Pulmonary artery endothelial cell (primary cell): ENCODE data around the gene COIL. TPM values are rescaled to one million over a fixed set of nuclear protein-coding genes. Genes with fewer than 3 reads are reported as not detected.
A peak's percentile ranks its signal among the peaks of the same experiment; 100 is the strongest.
"Not testable (repeated sequence)": the region's sequence is repeated elsewhere in the genome, so short reads cannot be mapped to it uniquely, and the experiment has no call there.

Experiments
- DNase-seq: peaks from one replicate; pipeline ENCODE4 v3.0.0-alpha.2; 2011; ENCODE audit warnings: low read depth, low spot score
- total RNA-seq: library from RNA; depleted of rRNA; stranded (reverse); fragments of >200 nt; gene quantifications from 2 replicates; pipeline ENCODE4 v1.2.3, GENCODE V29; 2014

The COIL gene
- total RNA-seq, 1 donor from 2014 or later: 14.7 TPM

DNA sequence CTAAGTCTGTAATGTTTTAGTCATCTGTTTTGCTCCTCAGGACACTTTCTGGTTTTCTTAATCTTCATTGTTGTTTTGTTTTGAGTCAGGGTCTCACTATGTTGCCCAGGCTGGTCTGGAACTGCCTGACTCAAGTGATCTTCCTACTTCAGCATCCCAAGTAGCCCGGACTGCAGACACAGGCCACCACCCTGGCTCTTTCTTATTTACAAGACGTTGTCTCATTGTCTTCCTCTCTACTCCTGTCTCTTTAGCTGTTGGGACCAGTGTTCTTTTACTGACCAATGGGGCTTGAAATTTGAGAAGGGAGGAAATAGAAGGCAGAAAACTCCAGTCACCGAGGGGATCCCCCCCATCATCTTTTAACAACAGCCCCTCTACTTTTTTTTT lies 18.2 kb upstream of the COIL start:
- no peak for DNase-seq

DNA sequence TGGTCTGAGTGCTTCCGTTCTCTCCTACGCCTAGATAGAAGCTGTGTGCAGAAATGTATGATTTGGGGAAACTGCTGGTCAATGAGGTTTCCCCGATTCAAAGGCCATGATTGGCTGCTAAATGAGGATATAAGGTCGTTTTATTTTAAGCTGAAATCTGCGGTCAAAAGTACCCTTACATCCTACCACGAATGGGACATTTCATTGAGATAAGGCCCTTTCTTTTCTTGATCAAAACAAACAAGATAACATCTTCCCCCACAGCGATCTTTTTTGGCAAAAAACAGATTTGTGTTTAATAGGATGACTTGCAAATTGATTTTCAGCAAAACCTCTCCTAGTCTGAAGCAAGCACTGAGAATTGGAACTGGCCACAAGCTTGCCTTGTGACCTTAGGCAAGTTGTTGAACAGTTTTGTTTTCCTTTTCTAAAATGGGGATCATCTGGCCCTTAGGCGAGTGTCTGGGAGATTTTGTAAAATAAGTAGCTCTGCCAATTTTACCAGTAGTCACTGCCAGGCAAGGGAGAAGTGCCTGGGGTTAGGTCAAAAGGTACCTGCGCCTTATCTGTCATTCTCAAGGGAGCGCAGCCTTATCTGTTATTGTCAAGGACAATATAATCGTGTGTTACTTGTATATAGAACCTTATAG lies 17.7 kb upstream of the COIL start:
- no peak for DNase-seq

DNA sequence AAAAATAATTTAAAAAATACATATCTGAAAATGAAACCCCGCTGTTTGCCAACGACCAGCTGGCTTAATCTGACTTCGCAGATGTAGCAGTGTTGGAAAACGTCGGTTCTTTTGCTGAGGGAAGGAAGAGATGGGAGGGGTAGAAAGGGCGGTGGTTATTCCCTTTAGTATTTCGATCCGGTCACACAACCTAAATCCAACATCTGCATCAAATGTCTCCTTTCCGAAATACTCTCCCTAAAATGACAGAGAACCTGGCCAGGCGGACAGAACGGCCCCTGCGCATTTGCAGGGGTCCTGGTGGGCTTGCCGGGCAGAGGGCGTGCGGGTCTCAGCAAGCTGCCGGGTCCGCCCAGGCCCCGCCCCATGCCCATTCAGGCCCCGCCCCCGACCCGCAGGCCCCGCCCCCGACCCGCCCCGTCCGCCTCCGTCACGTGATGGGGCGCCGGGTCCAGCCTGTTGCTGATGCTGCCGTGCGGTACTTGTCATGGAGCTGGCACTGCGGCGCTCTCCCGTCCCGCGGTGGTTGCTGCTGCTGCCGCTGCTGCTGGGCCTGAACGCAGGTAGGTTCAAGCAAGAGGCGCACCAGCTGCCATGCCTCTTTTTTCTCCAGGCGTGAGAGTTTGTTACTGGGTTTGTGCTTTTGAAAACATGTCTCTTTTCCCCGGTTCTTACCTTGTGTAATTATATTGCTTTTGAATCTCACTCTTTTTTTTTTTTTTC lies 17.0 kb upstream of the COIL start, which contains the start of gene SCPEP1:
SCPEP1 (plus strand) TSS at position 459 of the 723 bp plus-strand sequence; CDS start at position 488, 29 bp downstream.
- DNase-seq: peak; percentile 20

DNA sequence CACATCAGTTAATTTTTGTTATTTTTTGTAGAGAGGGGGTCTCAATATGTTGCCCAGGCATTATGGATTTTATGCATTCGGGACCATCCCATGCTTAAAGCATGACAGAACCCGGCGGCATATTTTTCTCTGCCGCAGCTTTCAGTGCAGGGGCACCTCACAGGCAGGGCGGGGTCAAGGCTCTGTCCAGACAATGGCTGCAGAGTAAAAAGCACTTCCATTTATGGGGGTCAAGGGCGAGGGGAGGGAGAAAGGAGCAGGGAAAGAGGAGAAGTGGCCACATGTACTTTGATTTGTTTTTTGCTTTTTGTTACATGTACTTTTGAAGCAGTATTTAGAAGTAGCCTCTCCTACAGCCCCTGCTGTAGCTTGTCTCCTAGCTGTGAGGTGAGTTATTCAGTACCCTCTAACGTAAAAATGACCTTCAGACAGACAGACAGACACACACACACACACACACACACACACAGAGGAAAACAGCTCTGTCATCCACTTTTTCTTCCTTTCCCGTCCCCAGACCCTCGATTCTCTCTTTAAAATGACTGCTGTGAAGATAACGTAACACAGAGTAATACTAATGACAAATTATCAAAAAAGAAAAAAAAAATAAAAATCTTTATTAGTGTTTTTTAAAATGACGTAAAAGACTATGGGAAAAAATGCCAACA lies 16.2 kb upstream of the COIL start:
- no peak for DNase-seq

DNA sequence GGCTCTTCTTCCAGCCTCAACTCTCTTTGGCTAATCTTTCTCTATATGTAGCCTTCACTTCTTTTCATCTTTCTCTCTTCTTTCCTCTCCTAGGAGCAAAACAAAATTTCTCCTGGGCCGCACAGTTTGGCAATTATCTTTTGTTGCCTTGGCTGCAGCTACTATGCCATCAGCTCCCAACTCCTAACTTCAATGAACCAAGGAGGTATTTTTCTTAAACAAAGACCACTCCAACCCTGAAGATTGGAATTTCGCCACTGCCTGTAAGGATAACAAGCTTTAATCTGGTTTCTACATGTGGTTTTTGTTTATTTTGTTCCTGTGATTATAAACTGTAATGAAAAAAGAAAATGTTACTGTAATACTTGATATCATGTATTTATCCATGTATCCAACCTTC lies 14.8 kb upstream of the COIL start:
- DNase-seq: no peak

DNA sequence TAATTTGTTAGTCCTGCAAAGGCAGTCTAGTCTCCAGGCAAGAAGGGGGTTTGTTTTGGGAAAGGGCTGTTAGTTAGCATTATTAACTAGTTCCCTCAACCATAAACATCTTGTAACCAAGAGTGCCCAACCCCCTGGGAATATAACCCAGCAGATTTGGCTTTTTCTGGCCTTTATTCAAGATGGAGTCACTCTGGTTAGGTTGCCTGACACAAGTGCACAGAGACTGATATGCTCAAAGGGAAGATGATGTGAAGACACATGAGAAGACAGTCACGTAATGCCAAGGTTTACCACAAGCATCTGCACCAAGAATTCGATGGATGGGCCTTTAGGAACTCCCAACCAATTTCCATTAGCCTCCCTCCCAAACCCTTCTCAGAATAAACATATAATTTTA lies 13.2 kb upstream of the COIL start:
- no peak for DNase-seq

DNA sequence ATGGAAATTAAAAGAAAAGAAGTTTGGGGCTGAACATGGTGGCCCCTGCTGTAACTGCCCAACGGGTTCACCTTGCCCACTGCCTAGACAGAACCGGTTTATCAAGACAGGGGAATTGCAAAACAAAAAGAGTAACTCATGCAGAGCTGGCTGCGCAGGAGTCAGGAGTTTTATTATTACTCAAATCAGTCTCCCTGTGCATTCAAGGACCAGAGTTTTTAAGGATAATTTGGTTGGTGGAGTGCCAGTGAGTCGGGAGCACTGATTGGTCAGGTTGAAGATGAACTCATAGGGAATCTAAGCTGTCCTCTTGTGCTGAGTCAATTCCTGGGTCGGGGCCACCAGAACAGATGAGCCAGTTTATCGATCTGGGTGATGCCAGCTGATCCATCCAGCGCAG lies 12.7 kb upstream of the COIL start:
- no peak for DNase-seq

DNA sequence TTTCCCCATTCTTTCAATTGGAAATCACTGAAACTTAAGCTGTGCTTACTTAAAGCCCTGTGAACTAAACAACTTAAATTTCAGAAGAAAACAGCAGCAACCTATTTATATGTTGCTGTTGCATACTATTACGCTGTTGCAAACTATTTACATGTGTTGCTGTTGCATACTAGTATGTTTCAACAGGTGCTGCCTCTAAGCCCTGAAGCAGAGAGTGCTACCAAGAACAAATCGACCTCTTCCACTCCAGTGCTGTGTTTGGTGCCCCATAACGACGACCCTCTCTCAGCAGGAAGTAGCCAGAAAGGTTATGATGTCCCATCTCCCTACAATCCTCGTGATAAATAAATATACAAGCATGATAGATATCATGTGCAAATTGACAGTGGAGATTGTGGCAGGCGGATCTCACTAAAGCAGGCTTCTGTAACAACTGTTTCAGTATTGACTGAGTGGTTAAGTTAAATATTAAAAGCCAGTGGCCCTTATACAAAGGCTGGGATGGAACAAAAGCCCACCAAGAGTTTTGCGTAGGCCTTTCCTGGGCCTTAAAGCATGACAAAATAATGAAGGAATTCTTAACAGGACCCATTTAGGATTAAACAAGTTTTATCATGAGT lies 11.4 kb upstream of the COIL start:
- no peak for DNase-seq

DNA sequence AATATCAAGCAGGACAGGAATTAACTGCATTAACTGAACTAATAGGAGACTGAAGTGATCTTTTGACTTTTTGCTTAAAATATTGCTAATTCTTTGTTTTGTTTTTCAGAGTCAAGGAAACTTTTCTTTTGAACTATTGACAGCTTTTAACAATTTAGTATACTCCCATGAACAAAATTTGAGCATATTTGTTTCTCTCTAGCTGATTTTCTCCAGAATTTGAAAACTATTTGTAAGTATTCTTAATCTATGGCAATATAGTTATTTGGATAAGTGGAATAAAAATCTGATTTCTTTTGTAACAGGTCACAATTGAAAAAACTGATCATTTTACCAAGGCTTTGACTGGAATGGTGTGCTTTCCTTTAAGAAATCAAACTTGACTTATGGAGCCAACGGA lies 10.1 kb upstream of the COIL start:
- DNase-seq: no peak

DNA sequence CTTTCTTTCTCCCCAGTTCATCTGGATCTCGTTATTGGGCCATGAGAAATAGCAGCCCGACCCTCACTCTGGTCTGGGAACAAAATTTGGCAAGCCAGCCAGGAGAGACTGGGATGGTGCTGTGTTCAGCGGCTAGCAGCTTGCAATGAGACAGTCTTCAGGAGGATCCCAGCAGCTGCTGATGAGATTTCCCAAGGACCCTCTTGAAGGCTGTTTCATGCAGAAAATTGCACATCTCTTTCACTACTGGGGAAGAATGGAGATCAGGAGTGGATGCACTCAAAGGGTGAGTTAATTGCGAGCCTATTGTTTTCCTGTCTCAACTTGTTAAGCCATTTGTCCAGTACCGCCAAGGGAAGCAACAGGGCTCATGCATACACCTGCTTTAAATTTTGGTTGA lies 5.5 kb upstream of the COIL start:
- DNase-seq: no peak

DNA sequence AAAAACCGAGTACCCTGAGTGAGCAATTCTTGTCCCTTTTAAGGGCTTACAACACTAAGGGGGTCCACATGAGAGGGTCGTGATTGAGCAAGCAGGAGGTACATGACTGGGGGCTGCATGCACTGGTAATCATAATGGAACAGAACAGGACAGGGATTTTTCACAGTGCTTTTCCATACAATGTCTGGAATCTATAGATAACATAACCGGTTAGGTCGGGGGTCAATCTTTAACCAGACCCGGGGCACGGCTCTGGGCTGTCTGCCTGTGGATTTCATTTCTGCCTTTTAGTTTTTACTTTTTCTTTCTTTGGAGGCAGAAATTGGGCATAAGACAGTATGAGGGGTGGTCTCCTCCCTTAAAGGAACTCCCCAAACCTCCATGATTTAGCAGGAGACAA lies 4.8 kb upstream of the COIL start:
- not testable (repeated sequence) for DNase-seq

DNA sequence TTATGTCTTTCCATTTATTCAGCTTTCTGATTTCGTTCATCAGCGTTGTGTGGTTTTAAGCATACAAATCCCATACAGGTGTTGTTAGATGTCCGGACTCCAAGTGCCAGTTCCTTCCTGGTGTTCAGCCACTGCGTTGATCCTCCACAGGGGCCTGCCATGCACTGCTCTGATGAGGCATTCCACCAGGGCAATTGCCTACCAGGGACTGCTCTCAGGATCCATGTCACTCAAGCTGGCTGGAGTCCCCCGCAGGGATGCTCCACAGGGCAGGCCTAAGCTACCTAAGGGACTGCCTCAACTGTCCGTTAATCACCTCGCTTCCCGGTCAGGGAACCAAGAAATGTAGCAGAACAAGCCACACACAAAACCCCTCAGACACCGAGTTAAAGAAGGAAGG lies 4.4 kb upstream of the COIL start:
- not testable (repeated sequence) for DNase-seq

DNA sequence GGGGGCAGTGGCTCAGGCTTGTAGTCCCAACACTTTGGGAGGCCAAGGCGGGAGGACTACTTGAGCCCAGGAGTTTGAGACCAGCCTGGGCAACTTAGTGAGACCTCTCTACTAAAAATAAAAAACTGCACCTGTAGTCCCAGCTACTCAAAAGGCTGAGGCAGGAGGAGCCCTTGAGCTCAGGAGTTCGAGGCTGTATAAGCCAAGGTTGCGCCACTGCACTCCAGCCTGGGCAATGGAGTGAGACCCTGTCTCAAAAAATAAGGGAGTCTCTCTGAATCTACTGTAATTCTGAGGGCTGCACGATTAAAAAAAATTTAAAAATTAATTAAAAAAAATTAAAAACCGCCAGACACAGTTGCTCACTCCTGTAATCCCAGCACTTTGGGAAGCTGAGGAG lies 3.9 kb downstream of the COIL start:
- no peak for DNase-seq

DNA sequence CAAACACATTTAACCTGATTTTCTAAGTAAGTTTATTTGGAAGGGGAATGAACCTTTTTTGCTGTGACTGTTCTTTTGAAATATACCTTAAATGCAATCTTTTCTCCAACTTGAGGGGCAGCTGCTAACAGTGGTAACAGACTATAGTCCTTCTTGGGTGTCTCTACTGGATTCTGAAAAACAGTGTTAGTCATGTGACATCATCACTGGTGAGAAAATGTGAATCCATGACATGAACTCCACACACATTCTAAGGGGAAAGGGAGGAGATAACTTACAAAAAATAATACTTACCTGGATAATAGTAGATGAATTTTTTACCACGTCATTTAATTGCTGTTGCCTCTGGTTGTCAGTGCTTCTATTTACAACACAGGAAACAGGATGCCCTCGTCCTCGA lies 11.3 kb downstream of the COIL start:
- DNase-seq: no peak

DNA sequence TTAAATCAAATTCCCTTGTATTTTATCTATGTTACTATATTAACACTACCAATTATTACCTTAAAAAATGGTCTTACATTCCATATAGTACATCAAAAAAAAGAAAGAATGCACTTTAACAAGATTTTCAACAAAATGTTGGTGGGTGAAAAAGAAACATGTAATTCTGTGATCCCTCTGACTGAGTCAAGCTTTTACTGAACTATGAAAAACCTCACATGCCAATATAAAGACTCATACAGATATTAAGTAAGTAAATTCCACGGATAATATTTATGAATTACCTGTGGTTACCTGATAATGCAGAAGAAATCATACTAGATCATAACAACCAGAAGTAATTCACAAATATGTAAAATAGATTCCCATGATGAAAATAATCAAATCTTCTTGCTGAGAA lies 12.4 kb downstream of the COIL start:
- no peak for DNase-seq

DNA sequence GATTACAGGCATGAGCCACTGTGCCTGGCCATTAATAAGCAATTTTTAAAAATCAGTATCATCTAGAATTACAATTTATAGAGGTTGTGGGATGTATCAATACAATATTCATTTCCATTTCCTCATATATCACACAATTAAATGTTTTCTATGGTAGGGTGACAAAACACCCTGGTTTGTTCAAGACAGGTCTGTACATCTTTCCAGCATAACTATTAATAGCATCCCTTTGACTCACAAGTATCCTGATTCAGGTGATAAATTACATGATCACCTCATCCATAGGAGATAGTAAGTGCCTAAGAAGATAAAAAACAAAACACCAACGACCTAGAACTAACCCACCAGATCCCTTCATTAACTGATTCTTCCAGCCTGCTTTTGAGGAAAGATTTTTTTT lies 13.1 kb downstream of the COIL start:
- no peak for DNase-seq

DNA sequence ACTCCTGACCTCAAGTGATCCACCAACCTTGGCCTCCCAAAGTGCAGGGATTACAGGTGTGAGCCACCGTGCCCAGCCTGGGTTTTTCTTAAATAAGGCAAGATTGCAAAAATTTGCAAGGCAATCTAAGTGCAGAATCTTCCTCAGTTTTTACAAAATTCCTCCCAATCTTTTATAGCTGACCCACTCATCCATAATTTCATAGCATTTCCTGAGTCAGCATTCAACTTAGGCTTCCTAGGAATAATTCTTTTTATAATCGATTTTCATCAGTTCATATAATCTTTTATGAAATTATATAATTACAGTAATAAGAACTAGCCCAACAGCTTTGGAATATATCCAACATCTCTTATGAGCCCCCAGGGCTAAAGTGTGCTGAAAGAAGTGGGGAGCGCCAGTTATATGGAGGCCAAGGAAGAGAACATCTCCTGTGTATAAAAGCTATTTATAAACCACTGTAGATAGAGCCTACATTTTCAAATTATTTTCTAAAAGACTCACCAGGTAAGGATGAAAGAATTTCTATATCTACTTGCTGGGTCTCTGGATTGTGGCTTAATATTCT lies 14.8 kb downstream of the COIL start:
- no peak for DNase-seq

DNA sequence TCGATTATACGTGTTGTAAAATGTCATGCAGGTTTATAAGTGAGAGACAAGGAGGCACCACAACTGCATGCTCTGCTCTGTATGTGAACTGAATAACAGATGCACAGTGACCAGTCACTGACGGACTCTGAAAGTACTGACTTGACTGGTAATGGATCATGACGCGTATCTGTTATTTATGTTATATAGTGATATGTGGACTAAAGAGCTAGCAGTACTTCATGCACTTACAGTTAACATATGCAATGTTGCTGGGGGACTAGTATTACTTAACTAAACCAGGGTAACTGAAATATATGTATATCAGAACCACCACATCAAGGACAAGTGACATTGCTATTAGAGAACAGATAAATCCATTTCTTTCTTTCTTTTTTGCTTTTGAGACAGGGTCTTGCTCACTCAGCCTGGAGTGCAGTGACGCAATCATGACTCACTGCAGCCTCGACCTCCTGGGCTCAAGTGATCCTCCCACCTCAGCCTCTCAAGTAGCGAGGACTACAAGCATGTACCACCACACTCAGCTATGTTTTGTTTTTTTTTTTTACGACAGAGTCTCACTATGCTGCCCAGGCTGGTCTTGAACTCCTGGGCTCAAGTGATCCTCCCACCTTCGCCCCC lies 17.2 kb downstream of the COIL start:
- no peak for DNase-seq

DNA sequence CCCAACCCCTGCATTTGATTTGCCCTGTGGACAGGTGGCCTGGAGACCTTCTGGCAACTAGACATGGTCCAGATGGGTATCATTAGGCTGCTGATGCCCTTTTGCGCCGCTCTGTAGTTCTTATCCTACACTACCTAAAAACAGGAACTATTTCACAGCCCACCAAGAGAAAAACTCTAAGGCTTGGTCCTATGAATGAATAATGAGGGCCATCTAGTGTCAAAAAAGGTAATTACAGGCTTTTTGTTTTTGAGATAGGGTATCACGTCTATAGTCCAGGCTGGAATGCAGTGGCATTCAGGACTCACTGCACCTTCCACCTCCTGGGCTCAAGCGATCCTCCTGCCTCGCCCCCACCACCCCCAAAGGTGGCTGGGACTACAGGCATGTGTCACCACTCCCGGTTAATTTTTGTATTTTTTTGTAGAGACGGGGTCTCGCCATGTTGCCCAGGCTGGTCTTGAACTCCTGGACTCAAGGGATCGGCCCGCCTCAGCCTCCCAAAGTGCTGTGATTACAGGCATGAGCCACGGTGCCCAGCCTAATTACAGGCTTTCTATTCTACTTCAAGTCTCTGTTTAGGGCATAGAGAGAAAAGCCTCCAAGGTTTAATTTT lies 20.9 kb downstream of the COIL start:
- peak; percentile 22 for DNase-seq

DNA sequence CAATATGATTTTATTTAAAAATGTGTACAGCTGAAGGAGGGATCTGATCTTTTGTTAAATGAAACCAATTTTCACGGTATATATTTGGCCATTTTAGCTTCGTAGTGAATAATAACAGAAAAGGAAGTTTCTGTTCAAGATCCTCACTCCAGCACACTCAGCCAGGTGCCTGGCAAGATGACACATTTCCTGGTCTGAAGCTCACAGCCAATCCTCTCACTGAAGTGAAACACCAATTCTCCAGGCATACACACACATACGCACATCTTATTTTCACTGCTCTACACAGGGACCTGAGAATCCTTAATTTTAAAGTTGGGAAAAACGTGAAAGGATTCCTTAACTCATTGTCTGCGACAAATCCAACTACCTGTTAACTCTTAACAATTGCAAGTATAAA lies 22.6 kb downstream of the COIL start:
- peak; percentile 37 for DNase-seq

DNA sequence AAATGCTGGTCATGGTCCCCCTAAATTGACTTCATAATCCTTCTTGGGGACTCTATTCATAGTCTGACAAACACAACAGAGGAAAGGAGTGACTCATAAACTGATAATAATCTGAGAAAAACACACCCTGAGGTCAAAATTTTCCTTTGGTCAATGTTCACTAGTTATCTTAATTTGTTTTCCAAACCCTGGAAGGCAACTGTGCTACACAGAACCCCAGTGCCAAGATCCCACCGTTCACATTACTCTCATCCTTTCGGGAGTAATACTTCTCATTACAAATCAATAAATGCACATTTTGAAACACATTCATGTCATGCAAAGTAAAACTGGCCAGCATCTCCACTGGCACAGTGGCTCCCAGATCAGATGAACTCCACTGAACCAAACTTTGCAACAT lies 23.2 kb downstream of the COIL start:
- DNase-seq: no peak
